GM12892 (cell line): ENCODE measurements around the gene ARPP19.

Source experiments
- POLR2A ChIP-seq: IDR thresholded peaks from 2 replicates; pipeline ENCODE4 v1.6.1; 2011; ENCODE audit warnings: low read depth, low read length, control low read depth
- POLR2AphosphoS5 ChIP-seq: IDR thresholded peaks from 2 replicates; pipeline ENCODE4 v1.6.1; 2011; ENCODE audit warnings: low read depth, low read length, control low read depth

DNA sequence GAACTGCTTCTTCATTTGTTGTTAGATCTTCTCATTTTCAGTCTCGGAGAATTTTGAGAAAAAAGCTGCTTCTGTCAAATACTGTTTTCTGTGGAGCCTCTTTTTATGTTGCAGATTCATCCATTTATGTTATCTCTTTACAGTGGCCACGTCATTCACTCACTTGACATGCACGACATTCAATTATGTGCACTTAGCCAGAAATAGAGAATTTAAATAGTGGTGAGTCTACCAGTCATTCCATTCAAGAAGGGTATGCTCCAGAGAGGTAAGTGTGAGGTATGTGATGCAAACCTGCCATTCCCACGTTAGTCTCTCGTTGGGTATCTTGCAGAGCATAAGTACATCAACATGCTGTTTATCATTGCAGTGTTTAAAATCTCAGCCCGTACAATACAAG is 9.8 kb downstream of the ARPP19 start:
- no peak for TF ChIP-seq POLR2AphosphoS5
- TF ChIP-seq POLR2A = no peak
